ENCODE measurements around the gene ITGA1.

- TF ChIP-seq CTCF (IDR thresholded peaks at IDR 0.05), result no peak
- no peak for TF ChIP-seq POLR2A (IDR thresholded peaks at IDR 0.05)
Observed at GRCh38 chr5:52956014-52956413, 168.3 kb downstream of the ITGA1 start.

All from lower leg skin (tissue), 3 donors.